Measurements from ENCODE around the gene SP100. TPM values are rescaled to one million over a fixed set of nuclear protein-coding genes. Genes with fewer than 3 reads are reported as not detected.

SP100 gene
- total and polyA plus RNA-seq, 2 of the 4 experiments (the other 2 are of a cell fraction): 50.6 to 69.0 TPM

DNA sequence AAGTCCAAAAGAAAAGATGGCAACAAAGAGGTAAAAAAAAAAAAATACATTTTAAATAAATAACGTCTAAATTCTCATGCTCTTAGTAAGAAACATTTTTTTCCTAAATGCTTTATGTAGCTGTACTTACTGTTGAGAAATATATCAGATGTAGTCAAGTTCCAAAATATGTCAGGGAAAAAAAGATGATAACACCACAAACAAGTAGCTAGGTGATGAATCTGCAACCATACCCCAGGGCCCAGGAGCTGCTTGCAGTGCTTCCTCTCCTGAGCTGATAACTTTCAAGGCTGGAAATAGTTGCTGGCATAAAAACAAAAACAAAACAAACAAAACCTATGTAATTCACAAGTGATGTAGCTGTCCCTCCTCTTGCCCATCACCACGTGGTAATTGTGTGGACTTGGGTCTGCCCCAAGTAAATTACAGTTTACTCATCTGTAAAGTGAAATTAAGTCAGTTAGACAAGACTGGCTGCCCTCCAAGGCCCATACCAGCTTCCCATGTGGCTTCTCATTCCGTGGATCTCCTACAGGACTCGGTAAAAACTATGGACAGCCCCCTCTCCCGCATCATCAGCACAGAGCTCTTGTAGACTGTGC lies 82.6 kb downstream of the SP100 start:
- CTCF ChIA-PET: no interaction called here
- Histone ChIP-seq H3K9me1 (ENCODE audit: insufficient read depth, low read length) (no peaks in the 10 kb centered on the region), H4K20me1 (ENCODE audit: insufficient read depth, low read length) (no peaks in the 10 kb centered on the region), H3K4me2 (ENCODE audit: low read depth, low read length) (no peak overlapping the region), H3K18ac (ENCODE audit: low read depth, low read length) (no peak overlapping the region), H3K4ac (ENCODE audit: low read depth, low read length) (no peak overlapping the region), H4K8ac (ENCODE audit: low read depth in 2 of 2, low read length in 2 of 2) (no peak overlapping the region), H2AFZ (replicated peaks; ENCODE audit: low read length, poor library complexity) (no peak overlapping the region), H3K27me3 (ENCODE audit: control insufficient read depth, insufficient read depth, low read length) (no peaks in the 10 kb centered on the region), H4K5ac (ENCODE audit: low read depth, low read length) (no peak overlapping the region), H2AK9ac (replicated peaks; ENCODE audit: low read depth, low read length, poor library complexity) (peak overlapping the region; percentile 79), H3K56ac (ENCODE audit: extremely low read depth, insufficient read depth, low read length) (no peak overlapping the region), H3K14ac (replicated peaks; ENCODE audit: low read depth, low read length) (no peak overlapping the region), H3K27ac (ENCODE audit: insufficient read depth, low read length) (no peak overlapping the region), H2BK15ac (ENCODE audit: low read depth, low read length) (no peak overlapping the region), H2BK20ac (ENCODE audit: low read depth, low read length) (no peak overlapping the region), H2AK5ac (ENCODE audit: low read depth, low read length) (no peak overlapping the region), H3K36me3 (ENCODE audit: control insufficient read depth, insufficient read depth, low read length) (peaks cover 16% of the 10 kb centered on the region), H2BK5ac (ENCODE audit: low read depth, low read length, poor library complexity, severe bottlenecking) (no peak overlapping the region), H2BK120ac (ENCODE audit: low read depth, low read length) (no peak overlapping the region), H3K9ac (ENCODE audit: low read depth, low read length) (no peak overlapping the region), H3K23ac (ENCODE audit: low read depth, low read length) (no peak overlapping the region), H3K79me1 (ENCODE audit: low read depth in 1 of 2, low read length in 2 of 2) (no peaks in the 10 kb centered on the region), H4K91ac (ENCODE audit: insufficient read depth, low read depth, low read length) (no peak overlapping the region), H3K4me3 (ENCODE audit: insufficient read depth, low read depth, low read length) (no peak overlapping the region), H3K4me1 (ENCODE audit: control insufficient read depth, insufficient read depth, low read length) (no peaks in the 10 kb centered on the region), H3K9me3 (ENCODE audit: control insufficient read depth, insufficient read depth, low read length) (no peaks in the 10 kb centered on the region)
- no peak for DNase-seq
- WGBS, 2 experiments (ENCODE audit: extremely low coverage in 2 of 2, insufficient read length in 1 of 2): no CpG with 5 or more reads among the region's 5 CpGs
- no TSS peak for BruUV-seq (replicated peaks)
- POLR2A ChIA-PET (ENCODE audit: unreplicated experiment): no interaction called here
- TF ChIP-seq CHD1 (IDR thresholded peaks at IDR 0.05; ENCODE audit: low read depth, low read length) (no peak), NFE2L2 (IDR thresholded peaks at IDR 0.05; ENCODE audit: low read depth, low read length) (no peak), MAZ (IDR thresholded peaks at IDR 0.05; ENCODE audit: borderline replicate concordance, low read depth, low read length) (no peak), RAD21 (IDR thresholded peaks at IDR 0.05; ENCODE audit: low read length) (no peak), POLR2A (IDR thresholded peaks at IDR 0.05; ENCODE audit: low read depth, low read length) (no peak), CEBPB (IDR thresholded peaks at IDR 0.05; ENCODE audit: low read depth, low read length) (no peak), MAFK (IDR thresholded peaks at IDR 0.05; ENCODE audit: low read depth, low read length) (no peak), RFX5 (IDR thresholded peaks at IDR 0.05; ENCODE audit: low read depth, low read length) (no peak), SMC3 (IDR thresholded peaks at IDR 0.05; ENCODE audit: low read depth, low read length) (no peak), BHLHE40 (IDR thresholded peaks at IDR 0.05; ENCODE audit: low read depth, low read length) (no peak), RCOR1 (IDR thresholded peaks at IDR 0.05; ENCODE audit: insufficient replicate concordance, low read length) (no peak), MXI1 (IDR thresholded peaks at IDR 0.05; ENCODE audit: borderline replicate concordance, low read depth, low read length) (no peak), FOS (IDR thresholded peaks at IDR 0.05; ENCODE audit: low read depth, low read length) (no peak)
- TF ChIP-seq, protein P1, sequence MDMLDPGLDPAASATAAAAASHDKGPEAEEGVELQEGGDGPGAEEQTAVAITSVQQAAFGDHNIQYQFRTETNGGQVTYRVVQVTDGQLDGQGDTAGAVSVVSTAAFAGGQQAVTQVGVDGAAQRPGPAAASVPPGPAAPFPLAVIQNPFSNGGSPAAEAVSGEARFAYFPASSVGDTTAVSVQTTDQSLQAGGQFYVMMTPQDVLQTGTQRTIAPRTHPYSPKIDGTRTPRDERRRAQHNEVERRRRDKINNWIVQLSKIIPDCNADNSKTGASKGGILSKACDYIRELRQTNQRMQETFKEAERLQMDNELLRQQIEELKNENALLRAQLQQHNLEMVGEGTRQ (IDR thresholded peaks at IDR 0.05; ENCODE audit: low read depth, low read length): no peak
- TF ChIP-seq, protein P2, sequence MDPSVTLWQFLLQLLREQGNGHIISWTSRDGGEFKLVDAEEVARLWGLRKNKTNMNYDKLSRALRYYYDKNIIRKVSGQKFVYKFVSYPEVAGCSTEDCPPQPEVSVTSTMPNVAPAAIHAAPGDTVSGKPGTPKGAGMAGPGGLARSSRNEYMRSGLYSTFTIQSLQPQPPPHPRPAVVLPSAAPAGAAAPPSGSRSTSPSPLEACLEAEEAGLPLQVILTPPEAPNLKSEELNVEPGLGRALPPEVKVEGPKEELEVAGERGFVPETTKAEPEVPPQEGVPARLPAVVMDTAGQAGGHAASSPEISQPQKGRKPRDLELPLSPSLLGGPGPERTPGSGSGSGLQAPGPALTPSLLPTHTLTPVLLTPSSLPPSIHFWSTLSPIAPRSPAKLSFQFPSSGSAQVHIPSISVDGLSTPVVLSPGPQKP (IDR thresholded peaks at IDR 0.05; ENCODE audit: borderline replicate concordance, low read depth, low read length): no peak
- TF ChIP-seq, protein P3, sequence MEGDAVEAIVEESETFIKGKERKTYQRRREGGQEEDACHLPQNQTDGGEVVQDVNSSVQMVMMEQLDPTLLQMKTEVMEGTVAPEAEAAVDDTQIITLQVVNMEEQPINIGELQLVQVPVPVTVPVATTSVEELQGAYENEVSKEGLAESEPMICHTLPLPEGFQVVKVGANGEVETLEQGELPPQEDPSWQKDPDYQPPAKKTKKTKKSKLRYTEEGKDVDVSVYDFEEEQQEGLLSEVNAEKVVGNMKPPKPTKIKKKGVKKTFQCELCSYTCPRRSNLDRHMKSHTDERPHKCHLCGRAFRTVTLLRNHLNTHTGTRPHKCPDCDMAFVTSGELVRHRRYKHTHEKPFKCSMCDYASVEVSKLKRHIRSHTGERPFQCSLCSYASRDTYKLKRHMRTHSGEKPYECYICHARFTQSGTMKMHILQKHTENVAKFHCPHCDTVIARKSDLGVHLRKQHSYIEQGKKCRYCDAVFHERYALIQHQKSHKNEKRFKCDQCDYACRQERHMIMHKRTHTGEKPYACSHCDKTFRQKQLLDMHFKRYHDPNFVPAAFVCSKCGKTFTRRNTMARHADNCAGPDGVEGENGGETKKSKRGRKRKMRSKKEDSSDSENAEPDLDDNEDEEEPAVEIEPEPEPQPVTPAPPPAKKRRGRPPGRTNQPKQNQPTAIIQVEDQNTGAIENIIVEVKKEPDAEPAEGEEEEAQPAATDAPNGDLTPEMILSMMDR (conservative IDR thresholded peaks at IDR 0.05; ENCODE audit: low read depth, low read length): no peak
- dilution Hi-C loops (cut with HindIII; ENCODE audit: low sequenced_read_pairs, unreplicated experiment): no loop called here
- no peak for ATAC-seq (ENCODE audit: low read depth)
- intact Hi-C loops (cut with micrococcal nuclease): loop anchor here (5.0 kb wide), 1 partner anchor 299 kb away; no protein-coding TSS in a partner anchor
- in situ Hi-C loops (cut with MboI; ENCODE audit: low sequenced_read_pairs): no loop called here
